Panc1 (cell line): ENCODE results near the gene FAM184B. TPM values are rescaled to one million over a fixed set of nuclear protein-coding genes. Genes with fewer than 3 reads are reported as not detected.

ENCODE experiments used
- ATAC-seq: fragments of 200-7000 bp; cut with Tn5 transposase; 2 replicates; pipeline ENCODE4 v1.9.1; 2020; ENCODE audit warnings: mild to moderate bottlenecking, moderate library complexity
- BruUV-seq: library from RNA; stranded (reverse); fragments of 400-500 nt; replicated peaks from 2 replicates; lab custom pipeline; 2021; lab: Mats Ljungman, UMichigan
- CTCF ChIA-PET: fragments of 300-600 bp; sonication (Branson Sonifier 250); formaldehyde crosslinking; loops from one replicate; lab custom pipeline; 2022; ENCODE audit warnings: antibody characterized with exemption; lab: Charles Lee
- POLR2A ChIA-PET: fragments of 300-600 bp; sonication (Branson Sonifier 250); formaldehyde crosslinking; loops from one replicate; lab custom pipeline; 2022; ENCODE audit warnings: antibody characterized with exemption; lab: Charles Lee
- DNase-seq: peaks from one replicate; pipeline ENCODE4 v3.0.0-alpha.2; 2010; ENCODE audit warnings: low read depth, low spot score
- H3K27ac ChIP-seq: 2 replicates; pipeline ENCODE4 v1.5.1; 2011; ENCODE audit warnings: mild to moderate bottlenecking, low read length, inconsistent platforms
- H3K27me3 ChIP-seq: fragments of 200-500 bp; sonication (Bioruptor generic); 2 replicates; pipeline ENCODE4 v1.6.0; 2014; ENCODE audit warnings: low read length, inconsistent platforms; ENCODE audit not compliant: control insufficient read depth, insufficient read depth
- H3K36me3 ChIP-seq: fragments of 200-500 bp; sonication (Bioruptor generic); 2 replicates; pipeline ENCODE4 v1.5.1; 2014; ENCODE audit warnings: inconsistent platforms, mild to moderate bottlenecking, low read length, moderate library complexity; ENCODE audit not compliant: control insufficient read depth, insufficient read depth
- H3K4me1 ChIP-seq: 2 replicates; pipeline ENCODE4 v1.5.1; 2011; ENCODE audit warnings: inconsistent platforms, mild to moderate bottlenecking, low read length, moderate library complexity; ENCODE audit not compliant: control insufficient read depth, insufficient read depth
- H3K4me3 ChIP-seq, 2 experiments: 2 replicates each; pipeline ENCODE4 v1.5.1; 2011 to 2012; ENCODE audit warnings: low read depth in 2 of 2, low read length in 2 of 2, mild to moderate bottlenecking in 2 of 2, inconsistent platforms in 1 of 2, moderate library complexity in 1 of 2
- H3K9me3 ChIP-seq: fragments of 200-500 bp; sonication (Bioruptor generic); 2 replicates; pipeline ENCODE4 v1.5.1; 2014; ENCODE audit warnings: low read depth, mild to moderate bottlenecking, inconsistent platforms, low read length, moderate library complexity; ENCODE audit not compliant: control insufficient read depth, insufficient read depth
- POLR2AphosphoS5 ChIP-seq: IDR thresholded peaks from 2 replicates; pipeline ENCODE4 v1.6.1; 2012; ENCODE audit warnings: mild to moderate bottlenecking, low read depth, low read length, moderate library complexity
- REST ChIP-seq, 2 experiments: IDR thresholded peaks; 2 replicates each; pipeline ENCODE4 v1.6.1; 2011 to 2012; ENCODE audit warnings: low read depth in 2 of 2, control low read depth in 1 of 2, low read length in 1 of 2, mild to moderate bottlenecking in 1 of 2, moderate library complexity in 1 of 2; ENCODE audit not compliant: insufficient read depth in 1 of 2
- SIN3A ChIP-seq: IDR thresholded peaks from 2 replicates; pipeline ENCODE4 v1.6.1; 2012; ENCODE audit warnings: low read depth, mild to moderate bottlenecking, low read length, moderate library complexity, borderline replicate concordance; ENCODE audit not compliant: insufficient read depth
- TCF7L2 ChIP-seq: IDR thresholded peaks from 2 replicates; pipeline ENCODE4 v1.6.1; 2011; ENCODE audit warnings: mild to moderate bottlenecking, low read depth, low read length, inconsistent platforms
- in situ Hi-C: cut with HindIII; loops from 2 replicates; pipeline ENCODE4 v1.10.0; 2016; ENCODE audit warnings: low sequenced_read_pairs, low pct_unique_long_range_greater_than_20kb
- intact Hi-C: fragments of 100-400 bp; cut with micrococcal nuclease; formaldehyde crosslinking; loops from one replicate; pipeline ENCODE4 v1.10.0; 2022; ENCODE audit not compliant: unreplicated experiment
- total RNA-seq: library from RNA; stranded (reverse); gene quantifications from one replicate; pipeline ENCODE4 v1.2.1, GENCODE V29; 2021; ENCODE audit not compliant: unreplicated experiment
- TF ChIP-seq, protein P1 (sequence below): fragments of 450-650 bp; IDR thresholded peaks from 2 replicates; pipeline ENCODE4 v1.5.1; 2017; ENCODE audit warnings: mild to moderate bottlenecking

The FAM184B gene
- total RNA-seq, 1 experiment from 2014 or later: 0.03 TPM

GRCh38 chr4:17597517-17597916, 183.9 kb downstream of the FAM184B start:
- TF ChIP-seq TCF7L2: no peak
- TF ChIP-seq, protein P1, sequence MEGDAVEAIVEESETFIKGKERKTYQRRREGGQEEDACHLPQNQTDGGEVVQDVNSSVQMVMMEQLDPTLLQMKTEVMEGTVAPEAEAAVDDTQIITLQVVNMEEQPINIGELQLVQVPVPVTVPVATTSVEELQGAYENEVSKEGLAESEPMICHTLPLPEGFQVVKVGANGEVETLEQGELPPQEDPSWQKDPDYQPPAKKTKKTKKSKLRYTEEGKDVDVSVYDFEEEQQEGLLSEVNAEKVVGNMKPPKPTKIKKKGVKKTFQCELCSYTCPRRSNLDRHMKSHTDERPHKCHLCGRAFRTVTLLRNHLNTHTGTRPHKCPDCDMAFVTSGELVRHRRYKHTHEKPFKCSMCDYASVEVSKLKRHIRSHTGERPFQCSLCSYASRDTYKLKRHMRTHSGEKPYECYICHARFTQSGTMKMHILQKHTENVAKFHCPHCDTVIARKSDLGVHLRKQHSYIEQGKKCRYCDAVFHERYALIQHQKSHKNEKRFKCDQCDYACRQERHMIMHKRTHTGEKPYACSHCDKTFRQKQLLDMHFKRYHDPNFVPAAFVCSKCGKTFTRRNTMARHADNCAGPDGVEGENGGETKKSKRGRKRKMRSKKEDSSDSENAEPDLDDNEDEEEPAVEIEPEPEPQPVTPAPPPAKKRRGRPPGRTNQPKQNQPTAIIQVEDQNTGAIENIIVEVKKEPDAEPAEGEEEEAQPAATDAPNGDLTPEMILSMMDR: peak; percentile 62
- TF ChIP-seq SIN3A: no peak
- Histone ChIP-seq H3K27ac (no peak overlapping the region), H3K27me3 (no peaks in the 10 kb centered on the region), H3K4me3 (no peak overlapping the region), H3K4me1 (no peaks in the 10 kb centered on the region), H3K36me3 (peaks cover 3% of the 10 kb centered on the region; the same call in 1 of the 2 replicates), H3K9me3 (no peaks in the 10 kb centered on the region)
- POLR2A ChIA-PET: no interaction called here
- in situ Hi-C loops: no loop called here
- intact Hi-C loops: no loop called here
- ATAC-seq (peak; percentile 82), DNase-seq (no peak)
- CTCF ChIA-PET: no interaction called here
- no TSS peak for BruUV-seq

GRCh38 chr4:17595471-17596005, 185.9 kb downstream of the FAM184B start:
- POLR2A ChIA-PET: no interaction called here
- Histone ChIP-seq H3K36me3 (peaks cover 3% of the 10 kb centered on the region; the same call in 1 of the 2 replicates), H3K4me1 (no peaks in the 10 kb centered on the region), H3K27ac (no peak overlapping the region), H3K9me3 (no peaks in the 10 kb centered on the region), H3K4me3 (no peak overlapping the region), H3K27me3 (no peaks in the 10 kb centered on the region)
- TF ChIP-seq SIN3A (no peak), REST (IDR thresholded peaks at IDR 0.05; ENCODE audit: insufficient read depth in 1 of 2, low read depth in 2 of 2, low read length in 1 of 2) (no peak), POLR2AphosphoS5 (no peak), TCF7L2 (no peak)
- TF ChIP-seq, protein P1: no peak
- intact Hi-C loops: no loop called here
- ATAC-seq (no peak), DNase-seq (no peak)
- in situ Hi-C loops: no loop called here
- CTCF ChIA-PET: no interaction called here
- BruUV-seq: no TSS peak
